GM18517 (cell line): Measurements from ENCODE around the gene SDHC.
"Not testable (repeated sequence)": the region's sequence is repeated elsewhere in the genome, so short reads cannot be mapped to it uniquely, and the experiment has no call there.

ENCODE experiments used
- ATAC-seq: cut with Tn5 transposase; IDR thresholded peaks from one replicate; pipeline ENCODE4 v1.9.1; 2021; ENCODE audit warnings: mild to moderate bottlenecking, moderate library complexity; ENCODE audit not compliant: unreplicated experiment

Gene SDHC

DNA sequence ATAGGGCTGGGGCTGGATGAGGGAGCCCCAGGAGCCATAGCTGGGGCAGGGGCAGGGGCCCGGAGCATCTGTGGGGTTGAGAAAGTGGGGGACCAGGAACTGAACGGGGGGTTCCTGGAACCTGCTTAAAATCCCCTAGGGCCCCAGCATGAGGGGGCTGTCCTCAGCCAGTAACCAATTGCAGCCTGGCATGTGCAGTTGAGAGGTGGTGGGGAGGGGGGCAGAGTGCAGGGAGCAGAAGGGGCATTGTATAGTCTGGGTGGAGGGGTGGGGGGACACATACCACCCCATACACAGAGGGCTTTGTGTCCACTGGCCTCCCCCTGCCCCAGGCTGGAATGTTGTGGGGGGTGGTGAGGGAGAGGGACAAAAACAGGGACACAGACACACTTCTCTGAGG, 4.3 kb upstream of the SDHC start, which contains the start of gene MPZ:
MPZ (minus strand) TSS at position 101 of the 400 bp plus-strand sequence; CDS start at position 38, 63 bp downstream.
- no peak for ATAC-seq

DNA sequence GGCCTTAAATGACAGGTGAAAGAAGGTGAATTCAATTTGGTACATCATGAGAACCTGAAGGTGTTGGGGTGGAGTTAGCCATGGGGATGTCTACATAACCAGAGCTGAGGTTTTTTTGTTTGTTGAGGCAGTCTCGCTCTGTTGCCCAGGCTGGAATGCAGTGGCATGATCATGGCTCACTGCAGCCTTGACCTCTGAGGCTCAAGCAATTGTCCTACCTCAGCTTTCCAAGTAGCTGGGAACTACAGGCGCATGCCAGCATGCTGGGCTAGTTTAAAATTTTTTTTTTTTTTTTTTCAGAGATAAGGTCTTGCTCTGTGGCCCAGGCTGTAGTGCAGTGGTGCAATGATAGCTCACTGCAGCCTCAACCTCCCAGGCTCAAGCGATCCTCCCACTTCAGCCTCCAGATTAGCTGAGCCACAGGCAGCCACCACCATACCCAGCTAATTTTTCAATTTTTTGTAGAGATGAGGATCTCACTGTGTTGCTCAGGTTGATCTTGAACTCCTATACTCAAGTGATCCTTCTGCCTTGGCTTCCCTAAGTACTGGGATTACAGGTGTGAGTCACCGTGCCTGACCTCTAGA, 2.5 kb upstream of the SDHC start:
- no peak for ATAC-seq

DNA sequence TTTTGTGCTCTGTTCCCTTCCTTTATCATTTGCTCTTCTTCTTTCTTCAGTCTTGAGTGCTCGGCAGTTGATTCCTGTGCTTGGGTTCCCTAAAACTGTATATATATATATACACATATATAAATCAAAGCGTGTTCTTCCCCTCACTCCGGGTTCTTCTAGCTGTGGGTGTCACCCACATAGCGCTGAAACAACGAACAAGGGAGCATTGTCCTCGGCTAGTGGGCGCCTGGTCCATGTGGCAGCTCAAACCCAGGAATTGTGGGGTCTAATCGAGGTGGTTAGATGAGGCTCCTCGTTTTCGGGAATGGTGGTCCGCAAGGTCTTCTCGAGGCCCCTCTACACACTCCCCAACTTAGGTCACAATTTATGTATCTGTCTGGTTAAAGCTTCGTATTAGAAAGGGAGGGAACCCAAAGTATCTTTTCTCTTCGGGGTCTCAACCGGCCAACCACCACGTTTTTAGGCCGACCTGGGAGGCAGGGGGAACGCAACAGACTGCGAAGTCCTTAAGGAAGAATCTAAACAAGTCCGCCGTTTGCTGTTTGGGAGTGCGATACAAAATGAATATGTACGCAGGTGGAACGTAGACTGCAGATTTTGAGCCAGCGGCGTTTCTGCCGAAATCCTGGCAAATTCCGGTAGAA, 504 bp upstream of the SDHC start:
- ATAC-seq: peak; percentile 11

DNA sequence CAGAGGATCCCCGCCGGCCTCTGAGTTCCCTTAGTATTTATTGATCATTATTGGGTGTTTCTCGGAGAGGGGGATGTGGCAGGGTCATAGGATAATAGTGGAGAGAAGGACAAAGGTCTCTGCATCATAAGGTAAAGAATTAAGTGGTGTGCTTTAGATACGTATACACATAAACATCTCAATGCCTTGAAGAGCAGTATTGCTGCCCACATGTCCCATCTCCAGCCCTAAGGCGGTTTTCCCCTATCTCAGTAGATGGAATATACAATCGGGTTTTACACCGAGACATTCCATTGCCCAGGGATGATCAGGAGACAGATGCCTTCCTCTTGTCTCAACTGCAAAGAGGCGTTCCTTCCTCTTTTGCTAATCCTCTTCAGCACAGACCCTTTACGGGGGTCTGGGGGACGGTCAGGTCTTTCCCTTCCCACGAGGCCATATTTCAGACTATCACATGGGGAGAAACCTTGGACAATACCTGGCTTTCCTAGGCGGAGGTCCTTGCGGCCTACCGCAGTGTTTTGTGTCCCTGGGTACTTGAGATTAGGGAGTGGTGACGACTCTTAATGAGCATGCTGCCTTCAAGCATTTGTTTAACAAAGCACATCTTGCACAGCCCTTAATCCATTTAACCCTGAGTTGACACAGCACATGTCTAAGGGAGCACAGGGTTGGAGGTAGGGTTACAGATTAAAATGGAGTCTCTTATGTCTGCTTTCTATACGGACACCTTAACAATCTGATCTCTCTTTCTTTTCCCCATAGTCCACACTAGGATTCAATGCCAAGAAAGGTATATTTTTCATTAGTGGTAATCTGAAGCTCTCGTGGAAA, 1.9 kb downstream of the SDHC start:
- ATAC-seq: not testable (repeated sequence)

DNA sequence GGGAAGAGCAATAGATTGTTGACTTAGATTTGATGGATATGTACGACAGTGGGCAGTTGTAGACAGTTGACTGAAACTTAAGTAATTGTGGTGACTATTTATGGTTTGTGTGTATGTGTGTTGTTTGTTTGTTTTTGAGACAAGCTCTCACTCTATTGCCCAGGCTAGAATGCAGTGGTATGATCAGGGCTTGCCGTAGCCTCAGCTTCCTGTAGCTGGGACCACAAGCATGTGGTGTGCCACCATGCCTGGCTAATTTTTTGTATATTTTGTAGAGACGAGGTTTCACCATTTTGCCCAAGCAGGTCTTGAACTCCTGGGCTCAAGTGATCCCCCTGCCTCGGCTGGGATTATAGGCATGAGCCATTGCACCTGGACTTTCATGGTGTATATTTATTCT, 9.8 kb downstream of the SDHC start:
- no peak for ATAC-seq

DNA sequence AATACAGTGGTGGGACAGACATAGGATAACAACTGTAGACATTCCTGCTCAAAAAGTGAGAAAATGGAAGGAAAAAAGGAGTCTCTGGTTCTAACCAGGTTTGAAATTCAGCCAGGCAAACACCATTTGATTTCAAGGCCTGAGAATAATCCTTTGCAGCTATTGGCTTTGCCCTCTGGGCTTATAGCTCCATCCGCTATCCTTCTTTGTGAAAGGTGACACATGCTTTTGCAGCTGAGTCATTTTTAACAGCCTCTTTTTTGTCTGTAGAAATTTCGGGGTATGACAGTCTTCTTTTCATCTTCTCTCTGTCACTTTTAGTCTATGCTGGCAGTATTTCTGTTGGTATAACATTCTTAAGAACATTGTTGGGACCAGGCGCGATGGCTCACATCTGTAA, 16.2 kb downstream of the SDHC start:
- ATAC-seq: no peak

DNA sequence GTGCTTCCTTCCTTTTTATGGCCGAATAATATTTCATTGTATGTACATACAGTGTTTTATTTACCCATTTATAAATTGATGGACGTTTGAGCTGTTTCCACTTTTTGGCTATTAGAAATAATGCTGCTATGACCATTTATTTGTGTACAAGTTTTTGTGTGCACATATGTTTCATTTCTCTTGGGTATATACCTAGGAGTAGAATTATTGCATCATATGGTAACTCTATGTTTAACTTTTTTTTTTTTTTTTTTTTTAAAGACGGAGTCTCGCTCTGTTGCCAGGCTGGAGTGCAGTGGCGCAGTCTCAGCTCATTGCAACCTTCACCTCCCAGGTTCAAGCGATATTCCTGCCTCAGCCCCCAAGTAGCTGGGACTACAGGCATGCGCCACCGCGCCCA, 19.0 kb downstream of the SDHC start:
- ATAC-seq: no peak

DNA sequence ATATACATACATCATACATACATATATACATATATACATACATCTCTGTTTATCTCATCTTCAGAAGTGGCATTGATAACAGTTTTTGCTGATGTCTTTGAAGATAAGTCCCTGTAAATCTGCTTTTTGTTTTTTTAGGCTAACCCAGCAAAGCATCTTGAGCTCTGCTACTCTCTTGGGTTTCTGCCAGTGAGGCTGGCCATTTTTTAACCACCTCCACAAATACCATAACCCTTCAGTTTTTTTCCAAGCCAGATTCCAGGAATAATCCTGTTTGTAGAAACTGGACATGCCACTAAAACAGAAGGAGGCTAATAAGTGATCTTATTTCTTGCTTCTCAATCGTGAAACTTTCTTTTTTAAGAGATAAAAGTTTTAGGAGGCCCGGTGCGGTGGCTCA, 21.6 kb downstream of the SDHC start:
- no peak for ATAC-seq

DNA sequence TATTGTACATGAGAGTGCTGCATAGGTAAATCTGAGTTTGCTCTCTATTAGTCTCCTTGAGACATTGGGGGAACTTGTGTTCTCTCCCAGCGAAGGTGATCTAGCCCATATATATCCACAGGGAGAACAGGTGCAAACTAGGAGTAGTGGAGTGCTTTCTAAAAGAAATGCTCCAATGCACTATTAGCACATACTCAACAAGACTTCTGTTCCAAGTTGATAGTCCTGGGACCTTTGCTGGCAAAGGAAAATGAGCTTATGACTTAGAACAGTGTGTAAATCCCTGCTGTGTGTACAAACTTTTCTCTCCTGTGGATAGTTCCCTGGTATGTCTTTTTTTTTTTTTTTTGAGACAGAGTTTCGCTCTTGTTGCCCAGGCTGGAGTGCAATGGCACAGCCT, 28.0 kb downstream of the SDHC start:
- ATAC-seq: no peak

DNA sequence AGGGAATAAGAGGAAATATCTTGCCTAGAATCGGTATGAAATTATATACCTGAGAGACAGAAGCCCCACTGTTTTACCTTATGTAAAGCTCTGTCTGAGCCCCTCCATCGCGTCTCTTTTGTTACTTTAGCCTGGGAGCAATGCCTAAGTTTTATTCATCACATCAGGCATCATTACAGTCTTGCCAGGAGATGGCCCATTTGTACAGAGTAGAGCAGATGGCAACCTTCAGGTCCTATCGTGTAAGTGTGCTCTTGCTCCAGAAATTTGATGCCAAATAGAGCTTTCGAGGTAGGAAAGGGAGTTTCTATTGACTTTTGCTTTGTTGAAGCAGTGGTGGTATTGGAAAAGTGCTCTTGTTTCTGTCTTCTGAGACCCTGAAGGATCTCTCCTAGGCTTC, 28.6 kb downstream of the SDHC start:
- no peak for ATAC-seq

DNA sequence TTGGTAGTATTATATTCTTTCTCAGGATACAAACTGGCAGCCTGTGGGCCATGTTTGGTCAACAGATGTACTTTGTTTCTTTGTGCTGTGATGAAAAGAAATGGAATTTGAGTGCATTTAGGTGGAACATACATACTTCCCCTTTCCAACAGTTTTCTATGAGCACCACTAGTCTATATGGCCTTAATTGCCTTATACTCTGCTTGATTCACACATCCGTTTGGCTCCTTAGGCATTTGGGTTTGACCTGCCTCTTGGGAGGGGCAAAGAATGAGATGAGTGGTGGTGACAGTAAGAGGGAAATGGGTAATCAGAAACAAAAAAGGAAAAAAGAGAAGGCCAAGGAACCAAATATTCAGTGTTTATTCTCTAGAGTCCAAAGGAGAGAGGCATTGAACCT, 36.5 kb downstream of the SDHC start:
- ATAC-seq: no peak

DNA sequence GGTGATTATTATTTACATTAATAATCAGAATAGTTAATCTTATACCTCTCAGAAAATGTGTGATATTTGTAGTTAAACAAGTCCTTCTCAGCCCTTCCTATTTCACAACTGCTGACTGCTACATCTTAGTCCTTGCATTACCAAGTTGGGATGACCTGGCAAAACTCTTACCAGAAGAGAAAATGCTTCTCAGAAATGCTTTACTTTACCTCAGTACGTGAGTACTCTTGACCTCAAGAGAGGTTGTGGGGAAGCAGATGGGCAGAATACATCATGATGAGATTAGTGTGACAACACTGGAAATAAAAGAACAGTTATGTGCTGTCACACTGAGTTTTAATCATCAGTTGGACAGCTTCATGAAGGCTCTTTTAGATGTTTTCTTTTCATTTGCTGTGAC, 37.3 kb downstream of the SDHC start:
- ATAC-seq: no peak

DNA sequence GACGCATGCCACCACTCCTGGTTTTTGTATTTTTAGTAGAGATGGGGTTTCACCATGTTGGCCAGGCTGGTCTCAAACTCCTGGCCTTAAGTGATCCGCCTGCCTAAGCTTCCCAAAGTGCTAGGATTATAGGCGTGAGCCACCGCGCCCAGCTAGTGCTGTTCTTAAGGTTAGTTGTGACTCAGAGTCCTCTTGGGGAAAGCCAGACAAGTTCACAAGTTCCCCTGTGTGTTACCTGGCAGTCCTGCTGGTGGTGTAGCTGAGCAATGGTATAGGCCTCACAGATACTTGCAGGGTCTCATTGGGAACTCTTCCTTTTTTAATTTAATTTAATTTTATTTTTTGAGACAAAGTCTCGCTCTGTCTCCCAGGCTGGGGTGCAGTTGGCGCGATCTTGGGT, 42.9 kb downstream of the SDHC start:
- ATAC-seq: no peak

DNA sequence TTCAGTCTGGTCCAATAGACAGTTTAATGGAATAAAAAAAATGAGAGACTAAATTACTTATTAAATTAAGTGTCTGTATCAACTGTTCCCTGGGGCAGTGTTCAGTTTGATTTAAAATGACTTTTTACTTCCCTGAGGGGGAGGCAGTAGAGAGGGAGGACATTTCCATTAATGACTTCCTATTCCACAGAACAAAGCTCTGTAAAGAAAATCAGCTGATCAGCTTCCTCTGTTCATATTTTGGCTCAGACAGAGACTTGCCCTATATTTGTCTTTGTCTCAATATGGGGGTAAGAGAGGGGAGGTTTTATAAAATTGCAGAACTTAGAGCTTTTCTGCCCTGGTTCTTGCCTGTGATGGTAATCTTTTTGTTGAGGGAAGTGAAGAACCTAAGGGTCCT, 45.1 kb downstream of the SDHC start:
- ATAC-seq: no peak

DNA sequence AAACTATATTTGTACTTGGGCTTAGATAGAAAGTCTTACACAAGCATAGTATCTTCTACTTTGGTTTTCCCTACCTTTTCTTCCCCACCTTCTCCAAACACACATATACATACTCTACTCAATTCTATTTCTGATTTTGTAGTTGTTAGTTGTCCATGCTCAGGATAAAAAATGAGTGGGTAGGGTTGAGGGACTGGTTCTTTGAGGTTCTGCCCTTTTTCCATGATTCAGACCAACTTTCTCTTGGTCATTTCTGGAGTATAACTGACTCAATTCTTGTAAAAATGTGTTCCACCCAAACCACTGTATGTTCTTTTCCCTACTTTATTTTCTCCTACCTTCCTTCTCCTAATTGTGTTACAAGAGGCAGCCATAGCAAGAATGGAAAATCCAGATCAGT, 50.2 kb downstream of the SDHC start:
- no peak for ATAC-seq

DNA sequence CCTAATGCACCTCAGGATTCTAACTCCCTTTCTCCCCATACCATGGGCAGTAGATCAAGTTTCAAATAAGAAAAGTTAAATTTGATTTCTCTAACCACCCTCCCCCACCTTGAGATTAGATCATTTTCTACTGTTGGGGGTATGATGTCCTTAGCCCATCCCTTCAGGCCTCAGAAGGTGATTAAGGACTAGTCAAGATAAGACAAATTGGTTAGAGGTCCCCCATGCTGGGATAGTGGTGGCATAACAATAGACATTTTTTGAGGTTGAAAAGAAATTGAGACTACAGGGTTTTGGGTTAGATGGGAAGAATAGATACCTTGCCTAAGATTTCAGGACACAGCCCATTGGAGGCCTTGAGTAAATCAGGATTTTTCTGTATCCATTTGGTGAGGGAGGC, 51.0 kb downstream of the SDHC start:
- no peak for ATAC-seq

DNA sequence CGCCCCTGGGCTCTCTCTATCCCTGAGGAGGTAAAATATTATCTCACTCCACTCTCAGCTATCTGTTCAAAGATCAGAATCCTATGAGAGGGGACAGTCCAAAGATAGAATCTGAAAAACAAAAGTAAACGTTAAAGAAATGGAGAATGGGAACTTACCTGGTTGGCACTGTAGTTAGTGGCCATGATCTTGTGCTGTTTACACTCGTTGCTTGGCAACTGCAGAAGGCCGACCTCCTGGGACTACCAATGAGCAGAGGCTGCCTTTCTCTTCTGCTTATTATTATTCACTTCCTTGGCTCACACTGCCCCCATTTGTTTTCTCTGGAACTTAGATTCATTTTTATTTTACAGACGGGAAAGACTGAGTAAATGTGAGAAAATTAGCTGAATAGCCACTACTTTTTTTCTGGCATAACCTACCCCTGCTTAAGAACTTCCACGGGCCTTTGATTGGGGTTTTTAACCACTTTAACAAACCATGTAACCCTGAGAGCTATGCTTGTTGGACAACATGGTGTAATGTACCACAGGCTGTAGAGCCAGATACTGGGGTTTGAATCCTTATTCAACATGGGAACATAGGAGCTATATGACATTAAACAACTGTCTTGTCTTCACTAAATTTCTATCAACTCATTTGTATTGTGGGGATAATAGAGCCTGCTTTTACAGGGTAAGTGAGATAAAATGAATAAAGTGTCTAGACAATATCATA, 53.7 kb downstream of the SDHC start, which contains the start of gene CFAP126:
CFAP126 (minus strand) TSS at position 193 of the 717 bp plus-strand sequence; CDS start at position 185, 8 bp downstream.
- ATAC-seq: peak; percentile 96

DNA sequence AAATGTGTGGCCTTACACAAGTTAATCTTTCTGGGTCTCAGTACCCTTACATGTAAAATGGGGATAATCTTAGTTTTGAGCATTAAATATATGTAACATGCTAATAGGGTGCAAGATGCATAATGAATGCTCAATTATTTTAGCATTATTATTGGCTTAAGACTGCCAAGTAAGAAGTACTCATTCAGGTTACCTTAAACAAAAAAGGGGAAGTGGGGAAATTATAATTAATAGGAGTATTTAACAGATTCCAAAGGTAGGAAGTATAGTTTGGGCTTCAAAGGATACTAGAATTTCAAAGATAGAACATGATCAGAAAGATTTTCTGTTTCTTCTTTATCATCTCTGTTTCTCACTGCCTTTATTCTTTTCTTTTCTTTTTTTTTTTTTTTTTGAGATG, 59.3 kb downstream of the SDHC start:
- ATAC-seq: no peak

DNA sequence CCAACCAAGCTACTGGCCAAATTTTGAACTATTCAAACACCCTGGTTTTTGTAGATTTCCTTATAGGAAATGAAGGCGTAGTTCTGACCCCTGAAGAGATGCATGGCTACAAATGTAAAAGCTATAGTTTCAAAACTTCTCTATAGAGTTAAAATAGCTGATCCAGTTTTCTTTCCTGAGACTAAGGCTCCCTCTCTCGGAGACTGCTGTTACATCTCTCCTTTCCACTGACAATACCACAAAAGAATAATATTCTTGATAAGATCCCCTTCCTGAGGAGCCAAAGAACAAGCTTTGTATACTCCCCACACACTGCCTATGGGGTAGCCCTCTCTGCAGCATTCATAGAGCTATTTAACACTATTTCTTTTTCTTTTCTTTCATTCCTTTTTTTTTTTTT, 60.2 kb downstream of the SDHC start:
- ATAC-seq: no peak

DNA sequence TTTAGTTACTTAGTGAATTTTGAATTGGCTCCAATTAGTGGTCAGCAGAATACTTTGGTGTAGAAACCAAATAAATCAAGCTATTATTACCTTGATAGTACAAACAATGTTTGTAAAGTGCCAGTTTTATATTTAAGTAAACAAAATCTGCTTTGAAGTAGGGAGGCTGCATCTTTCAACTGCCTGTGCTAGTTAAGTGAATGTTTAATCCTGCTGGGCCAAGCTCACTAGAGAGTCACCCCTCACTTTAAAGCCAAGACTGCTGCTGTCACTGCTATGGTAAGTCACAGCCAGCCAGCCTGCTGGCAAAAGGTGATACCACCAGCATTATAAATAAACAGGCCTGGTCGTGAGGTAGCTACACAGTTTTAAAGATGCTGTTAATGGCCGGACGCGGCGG, 63.8 kb downstream of the SDHC start:
- ATAC-seq: no peak

DNA sequence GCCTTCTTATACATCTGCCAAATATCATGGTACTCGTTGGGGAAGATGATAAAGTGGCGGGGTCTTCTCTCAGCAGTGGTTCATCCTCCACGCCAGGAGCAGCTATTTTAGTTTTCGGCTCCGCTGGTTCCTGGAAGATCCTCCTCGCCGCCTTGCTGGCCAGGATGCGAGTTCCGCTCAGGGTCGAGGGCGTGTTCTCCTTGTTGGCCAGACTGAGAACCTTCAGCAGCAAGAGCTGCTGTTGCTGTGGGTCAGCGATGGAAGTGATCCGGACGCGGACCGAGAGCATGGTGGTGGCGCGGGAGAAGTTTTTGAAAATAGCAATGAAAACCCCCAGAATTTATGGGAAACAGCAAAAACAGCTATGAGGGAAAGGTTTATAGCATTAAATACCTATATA, 64.9 kb downstream of the SDHC start:
- ATAC-seq: no peak
